ENCODE measurements around the gene TMEM119.
"Not testable (repeated sequence)": the region's sequence is repeated elsewhere in the genome, so short reads cannot be mapped to it uniquely, and the experiment has no call there.

Gene TMEM119

GRCh38 chr12:108634341-108634751 lies 36.5 kb upstream of the TMEM119 start:
- Histone ChIP-seq H3K4me1 (peaks cover 100% of the 10 kb centered on the region), H4K20me1 (0 out of 2 replicates have a peak, but pooled peaks cover 8% of the 10 kb centered on the region), H3K4me2 (peak overlapping the region; percentile 98), H3K27ac (peak overlapping the region; percentile 87), H3K27me3 (no peaks in the 10 kb centered on the region), H3K9me3 (peaks cover 11% of the 10 kb centered on the region), H3K36me3 (no peaks in the 10 kb centered on the region), H3K4me3 (peak overlapping the region; percentile 55), H3K9ac (peak overlapping the region; percentile 69)
- TF ChIP-seq Cebpa-rat (IDR thresholded peaks at IDR 0.05): no peak

- 0 out of 2 replicates have a peak, but pooled peaks cover 8% of the 10 kb centered on the region for H4K20me1 ChIP-seq
- H3K36me3 ChIP-seq: no peaks in the 10 kb centered on the region
- H3K4me1 ChIP-seq: peaks cover 100% of the 10 kb centered on the region
- H3K9me3 ChIP-seq: peaks cover 11% of the 10 kb centered on the region
- H3K27me3 ChIP-seq: no peaks in the 10 kb centered on the region
- TF ChIP-seq Cebpa-rat (IDR thresholded peaks at IDR 0.05): no peak
- peak within 1 kb of the TSS; percentile 87 for H3K27ac ChIP-seq
- H3K4me2 ChIP-seq: peak within 1 kb of the TSS; percentile 98
- peak within 1 kb of the TSS; percentile 69 for H3K9ac ChIP-seq
- H3K4me3 ChIP-seq: peak within 1 kb of the TSS; percentile 55
Measured at GRCh38 chr12:108633534-108634248, 35.8 kb upstream of the TMEM119 start, which contains the start of gene SELPLG. TSS of gene SELPLG (minus strand) at chr12:108633894. CDS start at chr12:108624307, 9,587 bp downstream.

- Histone ChIP-seq H3K36me3 (no peaks in the 10 kb centered on the region), H3K27ac (peak overlapping the region; percentile 87), H3K4me1 (peaks cover 100% of the 10 kb centered on the region), H3K4me3 (0 out of 2 replicates have a peak overlapping the region, but pooled peaks have one; percentile 15), H3K9ac (no peak overlapping the region), H3K27me3 (no peaks in the 10 kb centered on the region), H3K4me2 (peak overlapping the region; percentile 98), H4K20me1 (0 out of 2 replicates have a peak, but pooled peaks cover 8% of the 10 kb centered on the region), H3K9me3 (peaks cover 11% of the 10 kb centered on the region)
- no peak for TF ChIP-seq Cebpa-rat (IDR thresholded peaks at IDR 0.05)
Measured at GRCh38 chr12:108633081-108633533, 35.2 kb upstream of the TMEM119 start.

GRCh38 chr12:108631261-108631660 lies 33.4 kb upstream of the TMEM119 start:
- Histone ChIP-seq H3K9me3 (peaks cover 11% of the 10 kb centered on the region), H3K4me1 (peaks cover 88% of the 10 kb centered on the region), H3K4me2 (peak overlapping the region; percentile 98)
- not testable (repeated sequence) for H3K27ac ChIP-seq, H3K9ac ChIP-seq, H3K36me3 ChIP-seq, H3K4me3 ChIP-seq, H3K27me3 ChIP-seq, H4K20me1 ChIP-seq

- no peak overlapping the region for H3K4me3 ChIP-seq
- peaks cover 11% of the 10 kb centered on the region for H3K9me3 ChIP-seq
- no peaks in the 10 kb centered on the region for H3K27me3 ChIP-seq
- H3K4me2 ChIP-seq: peak overlapping the region; percentile 98
- no peak overlapping the region for H3K9ac ChIP-seq
- 0 out of 2 replicates have a peak, but pooled peaks cover 8% of the 10 kb centered on the region for H4K20me1 ChIP-seq
- no peak overlapping the region for H3K27ac ChIP-seq
- H3K36me3 ChIP-seq: no peaks in the 10 kb centered on the region
- peaks cover 82% of the 10 kb centered on the region for H3K4me1 ChIP-seq
- TF ChIP-seq Cebpa-rat (IDR thresholded peaks at IDR 0.05): no peak
Measured at GRCh38 chr12:108630481-108631207, 32.8 kb upstream of the TMEM119 start.

GRCh38 chr12:108629824-108630476 lies 32.1 kb upstream of the TMEM119 start:
- Histone ChIP-seq H3K4me3 (no peak overlapping the region), H3K9ac (no peak overlapping the region), H3K9me3 (peaks cover 11% of the 10 kb centered on the region), H3K36me3 (no peaks in the 10 kb centered on the region), H3K4me1 (peaks cover 75% of the 10 kb centered on the region), H4K20me1 (0 out of 2 replicates have a peak, but pooled peaks cover 8% of the 10 kb centered on the region), H3K27me3 (no peaks in the 10 kb centered on the region), H3K27ac (no peak overlapping the region), H3K4me2 (peak overlapping the region; percentile 98)
- TF ChIP-seq Cebpa-rat (IDR thresholded peaks at IDR 0.05): no peak

GRCh38 chr12:108629151-108629550 lies 31.3 kb upstream of the TMEM119 start:
- no peak for TF ChIP-seq Cebpa-rat (IDR thresholded peaks at IDR 0.05)
- H4K20me1 ChIP-seq: 0 out of 2 replicates have a peak, but pooled peaks cover 8% of the 10 kb centered on the region
- no peaks in the 10 kb centered on the region for H3K36me3 ChIP-seq
- H3K4me2 ChIP-seq: peak overlapping the region; percentile 57; the same call in 1 of the 2 replicates
- no peak overlapping the region for H3K4me3 ChIP-seq
- no peak overlapping the region for H3K9ac ChIP-seq
- H3K27ac ChIP-seq: no peak overlapping the region
- H3K9me3 ChIP-seq: peaks cover 11% of the 10 kb centered on the region
- H3K4me1 ChIP-seq: peaks cover 67% of the 10 kb centered on the region
- no peaks in the 10 kb centered on the region for H3K27me3 ChIP-seq

GRCh38 chr12:108627134-108627920 lies 29.4 kb upstream of the TMEM119 start:
- Histone ChIP-seq H4K20me1 (0 out of 2 replicates have a peak, but pooled peaks cover 8% of the 10 kb centered on the region), H3K36me3 (no peaks in the 10 kb centered on the region), H3K27me3 (no peaks in the 10 kb centered on the region), H3K9me3 (peaks cover 17% of the 10 kb centered on the region), H3K4me3 (no peak overlapping the region), H3K27ac (no peak overlapping the region), H3K4me2 (peak overlapping the region; percentile 57), H3K4me1 (peaks cover 55% of the 10 kb centered on the region), H3K9ac (no peak overlapping the region)
- no peak for TF ChIP-seq Cebpa-rat (IDR thresholded peaks at IDR 0.05)

GRCh38 chr12:108625228-108625627 lies 27.3 kb upstream of the TMEM119 start:
- peaks cover 5% of the 10 kb centered on the region; the same call in 1 of the 2 replicates for H3K9me3 ChIP-seq
- TF ChIP-seq Cebpa-rat (IDR thresholded peaks at IDR 0.05): no peak
- H3K9ac ChIP-seq: no peak overlapping the region
- H3K27ac ChIP-seq: no peak overlapping the region
- no peak overlapping the region for H3K4me2 ChIP-seq
- no peaks in the 10 kb centered on the region for H3K27me3 ChIP-seq
- no peaks in the 10 kb centered on the region for H3K36me3 ChIP-seq
- H4K20me1 ChIP-seq: 0 out of 2 replicates have a peak, but pooled peaks cover 4% of the 10 kb centered on the region
- peaks cover 40% of the 10 kb centered on the region for H3K4me1 ChIP-seq
- H3K4me3 ChIP-seq: no peak overlapping the region

Measured in BLaER1 (cell line).